Astrocyte of the cerebellum (primary cell): ENCODE results near the gene ATF7IP.

Source experiments
- DNase-seq: peaks from one replicate; pipeline ENCODE4 v3.0.0-alpha.2; 2011; ENCODE audit warnings: low read depth
- H3K4me3 ChIP-seq: 2 replicates; pipeline ENCODE4 v1.5.1; 2011; ENCODE audit warnings: mild to moderate bottlenecking, low read depth, low read length, moderate library complexity
- CTCF ChIP-seq: IDR thresholded peaks from 2 replicates; pipeline ENCODE4 v1.5.1; 2012; ENCODE audit warnings: low read length, low read depth, moderate library complexity, mild to moderate bottlenecking; ENCODE audit errors: missing control alignments
- in situ Hi-C: cut with HindIII; loops from 2 replicates; pipeline ENCODE4 v1.10.0; 2017; ENCODE audit warnings: low sequenced_read_pairs

The ATF7IP gene

GRCh38 chr12:14427929-14428328, 62.4 kb downstream of the ATF7IP start:
- no peak for DNase-seq
- H3K4me3 ChIP-seq, result no peak overlapping the region
- TF ChIP-seq CTCF, result no peak
- in situ Hi-C loops, result no loop called here

GRCh38 chr12:14430394-14430986, 65.0 kb downstream of the ATF7IP start:
- DNase-seq, result no peak
- no peak overlapping the region for H3K4me3 ChIP-seq
- TF ChIP-seq CTCF, result no peak
- in situ Hi-C loops, result no loop called here

- in situ Hi-C loops, result no loop called here
- no peak for TF ChIP-seq CTCF
- DNase-seq, result no peak
- no peak overlapping the region for H3K4me3 ChIP-seq
These were observed 66.5 kb downstream of the ATF7IP start for GRCh38 chr12:14431975-14432374.

- in situ Hi-C loops, result no loop called here
- no peak for TF ChIP-seq CTCF
- no peak for DNase-seq
- no peak overlapping the region for H3K4me3 ChIP-seq
These were observed 70.1 kb downstream of the ATF7IP start for GRCh38 chr12:14435627-14436026.

- in situ Hi-C loops, result no loop called here
These were observed 76.9 kb downstream of the ATF7IP start for GRCh38 chr12:14442221-14442881.

GRCh38 chr12:14443531-14443930, 78.0 kb downstream of the ATF7IP start:
- no peak for DNase-seq
- in situ Hi-C loops, result no loop called here
- no peak for TF ChIP-seq CTCF
- no peak overlapping the region for H3K4me3 ChIP-seq

More at GRCh38 chr12:14442221-14442881, 76.9 kb downstream of the ATF7IP start:
- TF ChIP-seq CTCF, result no peak
- DNase-seq, result no peak
- H3K4me3 ChIP-seq, result no peak overlapping the region

GRCh38 chr12:14450479-14450878, 85.0 kb downstream of the ATF7IP start:
- DNase-seq, result no peak
- H3K4me3 ChIP-seq, result no peak overlapping the region
- in situ Hi-C loops, result no loop called here
- no peak for TF ChIP-seq CTCF
